Activated gamma-delta T cell treated with Interleukin-2 at 50 U/mL for 16 hours (primary cell): ENCODE measurements around the gene HEXD.

Source experiments
- DNase-seq: peaks from one replicate; pipeline ENCODE4 v3.0.0-alpha.2; 2020

Gene HEXD

DNA sequence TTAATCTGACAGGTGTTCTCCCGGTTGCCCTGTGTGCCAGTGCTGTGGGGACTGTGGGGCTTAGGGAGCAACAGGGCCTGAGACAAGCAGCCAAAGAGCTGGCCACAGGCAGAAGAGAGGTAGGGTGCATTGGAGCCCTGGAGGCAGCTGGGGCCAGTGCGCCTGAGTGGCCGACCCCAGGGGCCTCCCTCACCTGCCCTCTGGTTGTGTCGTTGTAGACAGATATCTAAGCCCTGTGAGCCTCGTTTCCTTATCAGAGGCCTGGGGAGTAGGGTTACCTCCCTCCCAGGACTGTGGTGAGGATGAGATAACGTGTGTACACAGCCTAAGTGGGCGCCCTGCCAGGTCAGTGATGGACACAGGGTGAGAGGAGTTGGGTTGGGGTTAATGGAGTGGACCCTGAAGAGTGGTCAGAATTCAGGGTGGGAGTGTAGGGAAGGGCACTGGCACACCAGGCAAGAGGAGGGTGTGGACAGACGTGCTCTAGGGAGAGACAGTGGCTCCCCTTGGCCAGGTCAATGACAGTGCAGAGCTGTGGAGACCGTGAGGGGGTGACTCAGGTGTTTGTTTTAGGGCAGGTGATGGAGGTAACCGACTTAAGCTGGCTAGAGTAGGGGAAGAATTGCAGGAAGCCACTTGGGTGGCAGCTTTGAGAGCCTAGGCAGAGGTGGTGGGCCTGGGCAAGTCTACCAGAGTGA is 43.8 kb downstream of the HEXD start:
- DNase-seq: no peak

DNA sequence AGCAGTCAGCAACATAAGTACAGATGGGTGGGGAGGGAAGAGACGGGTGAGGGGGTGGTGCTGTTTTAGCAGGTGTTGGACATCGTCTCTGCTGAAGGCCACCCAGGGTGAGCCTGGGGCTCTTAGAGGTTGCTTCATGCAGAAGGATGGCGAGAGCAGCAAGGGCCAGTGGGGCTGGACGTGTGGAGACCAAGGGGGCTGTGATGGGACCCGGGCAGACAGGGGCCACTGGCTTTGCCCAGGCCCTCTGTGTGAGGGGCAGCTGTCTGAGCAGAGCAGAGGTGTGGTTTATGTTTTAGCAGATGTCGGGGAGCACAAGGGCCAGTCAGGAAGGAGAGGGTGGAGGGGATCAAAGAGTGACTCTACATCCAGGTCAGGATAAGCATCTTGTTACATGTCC is 45.2 kb downstream of the HEXD start:
- no peak for DNase-seq

DNA sequence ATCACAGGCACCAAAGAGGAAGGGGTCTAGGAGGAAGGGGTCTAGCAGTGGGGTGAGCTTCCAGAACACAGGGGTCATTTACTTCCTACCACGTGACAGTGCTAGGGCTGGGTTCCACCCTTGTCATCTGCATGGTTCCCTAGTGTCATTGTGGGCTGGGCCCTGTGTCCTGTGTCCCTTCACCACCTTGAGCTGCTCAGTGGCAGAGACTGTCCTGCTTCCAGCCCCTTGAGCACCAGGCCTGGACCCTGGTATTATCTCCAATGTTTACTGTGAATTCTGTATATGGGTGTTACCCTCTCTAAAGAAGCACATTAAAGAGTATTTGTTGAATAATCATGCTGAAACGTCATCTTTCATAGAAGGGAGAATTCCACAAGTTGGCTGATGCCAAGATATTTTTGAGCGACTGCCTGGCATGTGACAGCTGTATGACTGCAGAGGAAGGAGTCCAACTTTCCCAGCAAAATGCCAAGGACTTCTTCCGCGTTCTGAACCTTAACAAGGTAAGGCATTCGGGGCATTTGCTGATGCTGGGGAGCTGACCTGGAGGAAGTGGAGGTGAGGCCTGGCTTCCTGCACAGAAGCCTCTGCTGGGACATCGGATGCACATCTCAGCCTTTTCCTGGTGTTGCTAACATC is 45.9 kb downstream of the HEXD start:
- DNase-seq: no peak

DNA sequence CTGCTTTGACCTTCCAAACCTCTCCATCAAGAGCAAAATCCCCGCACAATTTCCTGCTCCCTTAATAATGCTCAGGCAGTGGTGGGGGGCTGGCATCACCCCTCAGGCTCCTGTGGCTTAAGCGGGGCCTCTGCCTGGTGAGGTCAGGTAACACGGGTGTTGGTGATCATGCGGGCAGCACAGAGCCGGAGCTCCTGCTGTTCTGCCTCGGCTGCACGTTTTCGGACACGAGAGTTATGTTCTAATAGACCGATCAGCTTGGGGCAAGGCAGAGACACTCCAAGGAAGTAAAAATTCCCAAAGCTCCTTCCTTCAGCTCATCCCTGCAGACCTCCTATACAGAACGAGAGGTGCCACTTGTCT is 46.4 kb downstream of the HEXD start:
- no peak for DNase-seq

DNA sequence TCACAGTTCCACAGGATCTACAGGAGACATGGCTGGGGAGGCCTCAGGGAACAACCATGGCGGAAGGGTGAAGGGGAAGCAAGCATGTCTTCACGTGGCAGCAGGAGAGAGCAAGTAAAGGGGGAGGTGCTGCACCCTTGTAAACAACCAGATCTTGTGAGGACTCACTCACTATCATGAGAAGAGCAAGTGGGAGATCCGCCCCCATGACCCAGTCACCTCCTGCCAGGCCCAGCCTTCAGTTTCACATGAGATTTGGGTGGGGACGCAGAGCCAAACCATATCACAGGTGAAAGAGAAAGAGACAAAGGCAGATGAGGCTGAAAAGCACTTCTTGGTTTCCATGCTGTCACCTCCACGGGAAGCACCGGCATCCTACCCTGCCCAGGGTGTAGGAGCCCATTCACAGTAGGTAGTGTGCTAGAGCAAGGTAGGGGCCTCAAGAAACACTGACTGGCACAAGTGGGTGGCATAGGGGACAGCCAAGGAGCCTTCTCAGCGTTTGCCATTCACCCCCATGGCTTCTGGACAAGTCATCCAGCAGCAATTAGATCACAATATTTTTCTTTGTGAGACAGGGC is 47.0 kb downstream of the HEXD start:
- no peak for DNase-seq

DNA sequence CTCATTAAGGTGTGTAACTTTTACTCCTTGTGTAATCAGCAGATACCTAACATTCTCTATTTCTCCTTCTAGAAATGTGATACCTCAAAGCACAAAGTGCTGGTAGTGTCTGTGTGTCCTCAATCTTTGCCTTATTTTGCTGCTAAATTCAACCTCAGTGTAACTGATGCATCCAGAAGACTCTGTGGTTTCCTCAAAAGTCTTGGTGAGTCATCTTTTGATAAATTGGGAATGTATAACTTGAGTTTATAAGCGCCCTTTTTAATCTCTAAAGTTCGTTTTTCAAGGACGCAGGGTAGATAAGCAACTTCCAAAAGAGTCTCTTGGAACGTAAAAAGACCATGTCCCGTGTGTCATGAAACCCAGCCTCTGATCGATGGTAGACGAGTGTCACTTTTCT is 50.5 kb downstream of the HEXD start:
- DNase-seq: no peak

DNA sequence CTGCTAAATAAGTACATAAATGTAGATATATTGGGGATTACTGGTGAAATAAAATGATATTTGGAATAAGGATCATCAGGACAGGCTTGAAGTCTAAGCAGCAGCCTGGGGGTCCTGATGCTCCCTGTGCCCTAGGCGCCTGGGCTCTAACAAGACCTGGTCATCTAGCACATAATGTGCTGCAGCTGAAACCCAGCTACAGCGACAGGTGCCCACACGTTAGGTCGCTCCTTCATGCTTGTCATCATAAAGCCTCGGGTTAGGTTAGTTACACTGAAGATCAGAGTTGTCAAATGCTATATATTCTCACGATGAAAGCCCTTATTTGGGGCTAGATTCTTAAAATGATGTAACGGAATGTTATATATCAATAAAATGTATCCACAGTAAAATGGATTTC is 51.9 kb downstream of the HEXD start:
- no peak for DNase-seq

DNA sequence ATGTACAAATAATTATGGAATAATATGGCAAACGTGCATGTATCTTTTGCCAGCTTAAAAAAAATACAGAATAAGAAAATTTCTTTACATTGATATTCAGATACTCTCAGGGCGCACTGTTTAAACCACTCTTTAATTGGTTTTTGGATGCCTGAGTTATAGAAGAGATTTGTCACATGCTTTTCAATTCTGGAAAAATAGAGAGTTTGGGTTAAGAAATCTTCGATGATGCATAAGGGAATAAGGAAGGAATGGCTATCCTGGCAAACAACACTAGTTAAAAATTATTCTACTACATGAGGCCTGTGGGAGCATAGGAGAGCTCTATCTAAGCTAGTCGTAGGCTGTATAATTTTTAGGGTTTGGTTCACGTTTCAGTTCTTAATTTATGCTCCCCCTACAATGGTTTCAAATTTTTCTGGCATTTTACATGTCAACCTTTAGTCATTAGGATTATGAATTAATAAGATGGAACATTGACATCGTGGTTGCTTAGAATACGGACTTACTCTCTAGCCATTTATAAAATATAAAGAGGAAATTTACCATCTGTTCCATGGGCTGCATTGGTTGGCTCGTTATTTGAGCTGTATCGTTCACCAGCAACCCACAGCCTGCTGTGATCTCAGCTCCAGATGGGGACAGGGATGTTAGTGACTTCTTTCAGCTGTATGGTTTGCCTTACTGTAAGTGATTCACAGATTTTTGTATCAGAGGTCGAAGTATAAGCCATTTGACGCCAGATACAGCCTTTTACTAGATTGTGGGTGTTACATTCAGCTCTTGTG is 56.3 kb downstream of the HEXD start:
- no peak for DNase-seq

DNA sequence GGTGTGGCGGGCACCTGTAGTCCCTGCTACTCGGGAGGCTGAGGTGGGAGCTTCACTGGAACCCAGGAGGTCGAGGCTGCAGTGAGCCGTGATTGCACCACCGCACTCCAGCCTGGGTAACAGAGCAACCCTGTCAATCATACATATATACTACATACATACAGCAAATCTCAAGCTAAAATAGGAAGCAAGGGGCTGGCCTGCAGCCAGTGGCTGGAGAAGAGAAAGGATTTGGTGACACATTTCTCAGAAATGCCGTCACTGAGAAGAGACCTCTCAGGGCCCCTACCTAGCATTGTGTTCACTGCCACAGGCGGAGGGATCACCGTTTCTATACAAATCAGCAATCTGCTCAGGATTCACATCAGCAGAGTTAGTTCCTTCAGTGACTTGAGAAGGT is 57.3 kb downstream of the HEXD start:
- no peak for DNase-seq

DNA sequence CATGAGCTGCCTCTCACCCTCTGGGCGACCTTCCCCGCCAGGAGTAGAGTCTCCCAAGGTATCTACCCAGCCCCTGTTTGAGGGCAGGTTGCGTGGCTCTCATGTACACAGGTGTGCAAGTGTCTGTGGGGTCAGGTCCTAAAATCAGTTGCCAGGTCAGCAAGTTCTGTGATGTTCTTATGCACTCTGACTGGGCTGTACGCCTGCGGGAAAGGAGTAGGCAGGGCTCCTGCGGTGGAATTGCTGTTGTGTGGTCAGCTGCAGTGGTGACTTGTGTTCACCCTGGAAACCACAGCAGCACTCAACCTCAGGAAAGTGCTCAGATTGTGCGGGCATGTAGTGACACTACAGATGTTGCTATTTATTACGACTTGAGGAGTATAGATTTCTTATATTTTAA is 59.8 kb downstream of the HEXD start:
- DNase-seq: no peak

DNA sequence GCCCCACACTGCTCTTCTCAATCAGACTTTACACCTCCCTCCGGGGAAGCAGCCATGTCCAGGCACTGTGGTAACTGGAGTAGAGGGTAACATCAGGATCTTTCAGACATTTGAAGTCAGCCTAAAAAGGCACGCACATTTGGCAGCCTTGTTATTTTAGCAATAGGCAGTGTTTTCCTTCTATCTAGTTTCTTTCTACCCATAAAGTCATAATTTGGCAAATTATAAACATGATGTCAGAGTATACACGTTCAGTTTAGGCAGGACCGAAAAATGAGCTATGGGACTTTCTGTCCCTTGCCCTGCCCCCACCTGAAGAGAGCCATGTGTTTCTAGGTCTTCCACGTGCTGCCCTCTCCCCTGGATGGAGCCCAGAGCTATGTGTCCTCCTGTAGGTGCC is 61.5 kb downstream of the HEXD start:
- no peak for DNase-seq

DNA sequence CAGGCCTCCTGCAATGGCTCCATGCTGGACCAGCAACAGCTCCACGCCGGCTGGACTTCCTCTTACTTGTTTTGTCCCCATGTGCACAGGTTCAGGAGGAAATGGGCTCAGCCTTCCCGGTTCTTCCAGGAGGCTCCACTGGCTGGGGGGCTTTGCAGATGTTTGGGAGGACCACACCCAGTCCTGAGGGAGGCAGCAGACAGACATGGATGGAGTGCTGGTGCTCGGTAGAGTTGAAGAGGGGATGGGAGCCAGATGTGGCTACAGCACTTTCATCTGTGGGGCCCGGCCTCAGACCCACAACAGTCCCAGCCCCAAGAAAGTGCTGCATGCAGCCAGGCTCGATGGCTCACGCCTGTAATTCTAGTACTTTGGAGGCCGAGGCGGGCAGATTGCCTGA is 62.2 kb downstream of the HEXD start:
- no peak for DNase-seq

DNA sequence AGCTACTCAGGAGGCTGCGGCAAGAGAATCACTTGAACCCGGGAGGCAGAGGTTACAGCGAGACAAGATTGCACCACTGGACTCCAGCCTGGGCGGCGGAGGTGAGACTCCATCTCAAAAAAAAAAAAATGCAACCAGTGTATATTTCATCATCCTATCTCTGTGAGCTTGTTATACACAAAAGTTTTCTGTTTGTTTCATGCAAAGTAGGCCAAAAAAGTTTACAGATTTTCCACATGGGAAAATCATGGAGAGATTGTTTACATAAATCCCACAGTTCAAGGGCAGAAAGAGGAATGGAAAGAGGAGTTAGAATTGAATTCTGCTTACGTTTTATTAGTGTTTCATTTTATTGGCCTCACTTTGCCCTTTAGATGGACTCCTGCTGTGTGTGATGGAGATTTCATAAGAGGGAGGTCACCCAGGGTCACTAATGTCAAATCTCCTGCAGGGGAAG is 65.1 kb downstream of the HEXD start:
- no peak for DNase-seq

DNA sequence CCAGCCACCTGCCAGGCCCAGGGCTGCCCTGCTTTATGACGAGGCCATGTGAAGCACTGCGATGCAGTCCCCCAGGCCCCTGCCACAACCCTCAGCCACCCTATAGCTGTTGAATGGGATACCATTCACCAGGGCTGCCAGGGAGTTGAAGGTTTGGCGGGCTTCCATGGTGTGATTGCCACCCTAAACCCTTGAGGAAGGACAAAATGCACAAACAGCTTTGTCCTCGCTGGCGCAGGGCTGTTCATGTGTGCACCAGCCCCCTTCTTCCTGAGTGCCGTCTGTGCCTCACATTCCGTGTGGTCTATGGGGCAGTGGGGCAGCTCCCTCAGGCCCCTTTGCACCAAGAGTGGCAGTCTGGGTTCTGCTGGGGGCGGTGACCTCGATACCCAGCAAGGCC is 65.7 kb downstream of the HEXD start:
- no peak for DNase-seq

DNA sequence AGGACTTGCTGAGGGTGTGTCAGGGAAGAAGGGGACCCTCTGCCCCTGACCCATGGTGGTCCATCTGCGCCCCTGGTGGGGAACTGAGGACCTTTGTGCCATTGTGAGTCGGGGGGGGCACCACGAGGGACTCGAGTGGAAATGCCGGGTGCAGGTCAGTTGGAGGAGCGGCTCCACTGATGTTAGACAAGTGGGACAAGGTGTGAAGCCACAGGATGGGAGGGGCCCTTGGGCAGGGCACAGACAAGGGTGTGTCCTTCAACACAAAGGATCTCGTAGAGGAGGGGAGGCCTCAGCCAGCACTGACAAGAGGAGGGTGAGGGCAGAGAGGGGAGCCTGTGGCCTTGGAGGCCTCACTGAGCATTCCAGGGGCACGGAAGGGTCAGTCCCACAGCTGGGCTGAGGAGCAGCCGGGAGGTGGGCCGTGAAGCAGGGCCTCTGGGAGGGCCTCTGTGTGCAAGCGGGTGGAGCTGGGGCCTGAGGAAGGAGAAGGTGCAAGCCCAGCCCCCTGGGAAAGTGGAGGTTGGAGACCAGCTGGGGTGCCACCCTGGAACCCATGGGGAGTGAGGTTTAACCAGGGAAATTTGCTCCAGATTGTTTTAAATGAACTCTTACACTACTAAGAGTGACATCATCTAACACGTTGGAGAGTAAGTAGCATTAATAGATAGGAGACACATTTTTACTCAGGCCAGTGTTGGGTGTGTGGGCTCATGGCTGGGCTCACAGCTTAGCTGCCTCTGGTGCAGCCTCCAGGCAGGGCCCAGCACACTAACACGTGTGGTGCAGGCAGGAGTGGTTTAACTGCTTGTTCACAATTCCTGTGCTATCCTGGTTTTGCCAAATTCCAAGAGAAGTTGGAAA is 68.3 kb downstream of the HEXD start:
- DNase-seq: no peak

DNA sequence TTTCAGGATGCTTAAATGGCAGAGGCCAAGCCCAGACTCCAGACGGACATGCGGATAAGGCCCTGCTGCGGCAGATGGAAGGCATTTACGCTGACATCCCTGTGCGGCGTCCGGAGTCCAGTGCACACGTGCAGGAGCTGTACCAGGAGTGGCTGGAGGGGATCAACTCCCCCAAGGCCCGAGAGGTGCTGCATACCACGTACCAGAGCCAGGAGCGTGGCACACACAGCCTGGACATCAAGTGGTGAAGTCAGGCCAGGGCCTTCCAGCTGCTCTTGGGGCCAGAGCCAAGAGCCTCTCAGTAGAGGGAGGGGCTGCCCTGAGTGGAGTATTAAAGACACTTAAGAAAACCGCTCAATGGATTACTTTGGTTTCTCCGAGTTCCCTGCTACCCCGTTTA is 69.8 kb downstream of the HEXD start:
- DNase-seq: no peak

DNA sequence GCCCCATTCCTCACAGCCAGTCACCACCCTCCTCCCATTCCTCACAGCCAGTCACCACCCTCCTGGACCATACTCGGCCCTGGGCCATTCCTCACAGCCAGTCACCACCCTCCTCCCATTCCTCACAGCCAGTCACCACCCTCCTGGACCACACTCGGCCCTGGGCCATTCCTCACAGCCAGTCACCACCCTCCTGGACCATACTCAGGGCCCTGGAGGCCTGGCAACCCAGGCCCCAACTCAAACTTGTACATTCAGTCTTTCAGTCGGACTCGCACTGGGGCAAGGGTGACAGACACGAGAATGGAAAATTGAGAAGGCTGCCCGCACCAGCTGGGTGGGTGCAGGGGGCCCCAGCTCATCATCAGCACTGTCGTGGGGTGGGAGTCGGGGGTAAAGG is 71.0 kb downstream of the HEXD start:
- no peak for DNase-seq

DNA sequence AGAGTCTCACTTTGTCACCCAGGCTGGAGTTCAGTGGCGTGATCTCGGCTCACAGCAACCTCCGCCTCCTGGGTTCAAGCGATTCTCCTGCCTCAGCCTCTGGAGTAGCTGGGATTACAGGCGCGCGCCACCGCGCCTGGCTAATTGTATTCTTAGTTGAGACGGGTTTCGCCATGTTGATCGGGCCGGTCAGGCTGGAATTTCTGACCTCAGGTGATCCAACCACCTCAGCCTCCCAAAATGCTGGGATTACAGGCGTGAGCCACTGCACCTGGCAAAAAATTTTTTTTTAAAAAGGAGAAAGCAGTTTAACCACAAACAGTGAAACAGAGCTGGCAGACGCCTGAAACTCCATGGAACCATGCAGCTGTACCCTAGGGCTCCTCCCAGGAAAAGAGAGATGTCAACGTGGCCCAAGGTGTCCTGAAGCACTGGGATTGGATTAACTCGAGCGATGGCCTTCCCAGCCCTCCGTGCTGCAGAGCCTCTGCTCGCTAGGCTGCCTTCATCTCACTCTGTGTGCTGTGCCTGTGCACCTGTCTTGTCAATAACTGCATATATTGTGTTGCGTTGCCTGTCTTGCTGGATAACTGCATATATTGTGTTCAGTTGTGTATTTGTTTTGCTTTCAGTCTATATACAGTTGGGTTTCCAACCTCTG is 71.8 kb downstream of the HEXD start:
- DNase-seq: no peak

DNA sequence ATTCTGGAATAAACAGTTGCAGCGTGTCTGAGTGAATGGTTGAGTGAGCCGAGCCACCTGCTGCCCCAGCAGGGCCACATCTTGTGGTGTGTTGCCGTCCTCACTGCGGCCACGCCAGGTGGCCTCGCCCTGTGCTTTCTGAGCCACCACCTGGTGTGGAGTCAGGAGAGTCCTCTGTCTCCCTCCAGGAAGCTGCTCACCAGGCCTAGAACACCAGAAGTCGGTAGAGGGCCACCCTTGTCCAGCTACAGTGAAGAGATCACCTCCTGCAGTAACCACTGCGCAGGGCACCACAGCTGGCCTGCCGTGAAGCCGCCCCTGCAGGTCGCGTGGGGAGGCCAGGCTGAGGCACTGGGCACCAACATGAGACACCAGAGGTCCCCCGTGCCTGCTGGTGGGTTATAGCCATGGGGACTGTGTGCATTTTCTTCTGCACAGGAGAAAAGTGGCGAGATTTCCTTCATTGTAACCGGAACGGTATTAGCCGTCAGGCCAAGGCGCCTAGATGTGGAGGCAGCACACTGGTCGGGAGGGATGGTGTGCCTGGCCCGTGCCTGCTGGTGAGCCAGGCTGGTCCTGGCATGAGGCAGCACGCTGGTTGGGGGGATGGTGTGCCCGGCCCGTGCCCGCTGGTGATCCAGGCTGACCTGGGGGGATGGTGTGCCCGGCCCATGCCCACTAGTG is 72.5 kb downstream of the HEXD start:
- DNase-seq: no peak

DNA sequence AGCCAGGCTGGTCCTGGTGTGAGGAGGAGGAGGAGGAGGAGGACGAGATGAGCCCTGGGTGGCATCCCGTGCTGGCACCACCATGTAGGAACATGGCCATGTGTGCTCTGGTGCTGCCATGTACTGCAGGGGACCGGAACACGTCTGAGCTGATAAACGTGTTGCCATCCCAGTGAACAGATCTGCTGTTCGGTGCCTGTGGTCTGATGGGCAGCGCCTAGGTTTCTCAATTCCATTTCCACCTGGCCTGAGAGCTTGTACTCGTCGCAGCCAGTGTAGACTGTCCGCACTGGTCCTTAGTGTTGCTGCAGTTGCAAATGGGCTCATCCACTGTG is 73.0 kb downstream of the HEXD start:
- no peak for DNase-seq

DNA sequence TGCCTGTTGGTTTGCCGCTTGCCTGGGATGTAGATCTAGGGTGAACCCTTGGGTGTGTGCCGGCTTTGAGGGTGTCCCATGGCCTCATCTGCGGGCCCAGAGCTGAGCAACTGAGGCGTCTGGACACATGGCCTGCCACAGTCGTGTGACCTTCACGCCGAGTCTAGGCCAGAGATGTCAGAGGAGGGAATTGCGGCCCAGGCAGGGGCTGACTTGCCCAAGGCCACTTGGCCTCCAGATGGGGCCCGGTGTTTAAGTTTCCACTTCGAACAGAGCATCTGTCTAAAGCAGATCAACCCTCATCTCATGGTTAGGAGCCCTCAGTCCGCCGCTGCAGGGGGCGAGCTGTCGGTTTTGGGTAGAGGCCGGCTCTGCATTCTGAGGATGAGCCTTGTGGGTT is 73.4 kb downstream of the HEXD start:
- DNase-seq: no peak
